ENCODE measurements around the gene RGS4.

DNA sequence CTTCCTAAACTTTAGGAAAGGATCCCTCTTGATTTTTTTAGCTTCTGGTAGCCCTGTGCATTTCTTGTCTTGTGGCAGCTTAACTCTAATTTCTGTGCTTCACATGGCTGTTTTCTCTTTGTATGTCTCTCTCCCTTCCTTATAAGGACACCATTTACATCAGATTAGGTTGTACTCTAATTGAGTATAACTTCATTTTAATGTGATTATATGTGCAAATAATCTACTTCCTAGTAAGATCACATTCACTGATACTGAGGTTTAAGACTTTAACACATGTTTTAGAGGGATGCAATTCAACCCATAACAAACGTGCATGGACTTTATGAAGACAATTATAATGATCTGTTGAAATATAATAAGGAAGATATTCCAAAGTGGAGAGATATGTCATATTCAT, 46.7 kb downstream of the RGS4 start:
- TF ChIP-seq, protein P1, sequence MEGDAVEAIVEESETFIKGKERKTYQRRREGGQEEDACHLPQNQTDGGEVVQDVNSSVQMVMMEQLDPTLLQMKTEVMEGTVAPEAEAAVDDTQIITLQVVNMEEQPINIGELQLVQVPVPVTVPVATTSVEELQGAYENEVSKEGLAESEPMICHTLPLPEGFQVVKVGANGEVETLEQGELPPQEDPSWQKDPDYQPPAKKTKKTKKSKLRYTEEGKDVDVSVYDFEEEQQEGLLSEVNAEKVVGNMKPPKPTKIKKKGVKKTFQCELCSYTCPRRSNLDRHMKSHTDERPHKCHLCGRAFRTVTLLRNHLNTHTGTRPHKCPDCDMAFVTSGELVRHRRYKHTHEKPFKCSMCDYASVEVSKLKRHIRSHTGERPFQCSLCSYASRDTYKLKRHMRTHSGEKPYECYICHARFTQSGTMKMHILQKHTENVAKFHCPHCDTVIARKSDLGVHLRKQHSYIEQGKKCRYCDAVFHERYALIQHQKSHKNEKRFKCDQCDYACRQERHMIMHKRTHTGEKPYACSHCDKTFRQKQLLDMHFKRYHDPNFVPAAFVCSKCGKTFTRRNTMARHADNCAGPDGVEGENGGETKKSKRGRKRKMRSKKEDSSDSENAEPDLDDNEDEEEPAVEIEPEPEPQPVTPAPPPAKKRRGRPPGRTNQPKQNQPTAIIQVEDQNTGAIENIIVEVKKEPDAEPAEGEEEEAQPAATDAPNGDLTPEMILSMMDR (IDR thresholded peaks at IDR 0.05), result no peak
- no peak for TF ChIP-seq EZH2 (IDR thresholded peaks at IDR 0.05)

All from neural progenitor cell (in vitro differentiated cells).